ENCODE data around the gene WDR37. TPM values are rescaled to one million over a fixed set of nuclear protein-coding genes. Genes with fewer than 3 reads are reported as not detected.

The WDR37 gene
- polyA plus RNA-seq, 1 donor (not counting 4 experiments of a cell fraction or from before 2014, with no cell fraction given) = 16.0 TPM

GRCh38 chr10:1130995-1131790 lies 75.0 kb downstream of the WDR37 start:
- no peaks in the 10 kb centered on the region for H3K79me2 ChIP-seq (ENCODE audit: control insufficient read depth, insufficient read depth, low read length)
- no peaks in the 10 kb centered on the region for H3K27me3 ChIP-seq (ENCODE audit: control insufficient read depth, extremely low read depth, insufficient read depth, low read length)
- FAIRE-seq (no peak), DNase-seq (ENCODE audit: low read depth, low spot score) (no peak)
- dilution Hi-C loops (cut with MboI; ENCODE audit: extremely low pct_ligation_motif_present, low sequenced_read_pairs) = no loop called here
- H3K9ac ChIP-seq (ENCODE audit: control insufficient read depth, extremely low read depth, insufficient read depth, low read length) = no peak overlapping the region
- H3K4me2 ChIP-seq (ENCODE audit: control insufficient read depth, extremely low read depth, insufficient read depth, low read depth, low read length) = no peak overlapping the region
- H4K20me1 ChIP-seq (ENCODE audit: control insufficient read depth, extremely low read depth, insufficient read depth, low read length) = no peaks in the 10 kb centered on the region
- H3K4me1 ChIP-seq (ENCODE audit: control insufficient read depth, extremely low read depth, insufficient read depth, low read length) = no peaks in the 10 kb centered on the region
- no peak overlapping the region for H2AFZ ChIP-seq (ENCODE audit: control insufficient read depth, low read length)
- no peak for TF ChIP-seq CTCF (optimal IDR thresholded peaks at IDR 0.05 in 1 of 3, IDR thresholded peaks at IDR 0.05 in 1 of 3, conservative IDR thresholded peaks at IDR 0.05 in 1 of 3; ENCODE audit: extremely low read depth in 1 of 3, insufficient read depth in 2 of 3, low read length in 3 of 3)
- no peak for TF ChIP-seq EZH2 (IDR thresholded peaks at IDR 0.05; ENCODE audit: low read length)
- H3K4me3 ChIP-seq (ENCODE audit: control insufficient read depth in 2 of 3, extremely low read depth in 1 of 3, insufficient read depth in 2 of 3, low read depth in 1 of 3, low read length in 3 of 3) = no peak overlapping the region
- H3K27ac ChIP-seq (ENCODE audit: control insufficient read depth, insufficient read depth, low read length) = no peak overlapping the region
- H3K9me3 ChIP-seq (ENCODE audit: control insufficient read depth, low read depth, low read length) = no peaks in the 10 kb centered on the region
- H3K36me3 ChIP-seq (ENCODE audit: control insufficient read depth in 2 of 2, extremely low read depth in 1 of 2, insufficient read depth in 2 of 2, low read length in 2 of 2) = peaks cover 24 to 27% of the 10 kb centered on the region in 2 experiments
- H3K9me1 ChIP-seq (ENCODE audit: control insufficient read depth, extremely low read depth, insufficient read depth, low read length) = no peaks in the 10 kb centered on the region

- peaks cover 19 to 22% of the 10 kb centered on the region in 2 experiments for H3K36me3 ChIP-seq (ENCODE audit: control insufficient read depth in 2 of 2, extremely low read depth in 1 of 2, insufficient read depth in 2 of 2, low read length in 2 of 2)
- H3K4me2 ChIP-seq (ENCODE audit: control insufficient read depth, extremely low read depth, insufficient read depth, low read depth, low read length) = no peak overlapping the region
- no peaks in the 10 kb centered on the region for H3K27me3 ChIP-seq (ENCODE audit: control insufficient read depth, extremely low read depth, insufficient read depth, low read length)
- H3K9me3 ChIP-seq (ENCODE audit: control insufficient read depth, low read depth, low read length) = no peaks in the 10 kb centered on the region
- DNase-seq (ENCODE audit: low read depth, low spot score) (no peak), FAIRE-seq (no peak)
- H3K9me1 ChIP-seq (ENCODE audit: control insufficient read depth, extremely low read depth, insufficient read depth, low read length) = no peaks in the 10 kb centered on the region
- H2AFZ ChIP-seq (ENCODE audit: control insufficient read depth, low read length) = no peak overlapping the region
- no peaks in the 10 kb centered on the region for H4K20me1 ChIP-seq (ENCODE audit: control insufficient read depth, extremely low read depth, insufficient read depth, low read length)
- H3K27ac ChIP-seq (ENCODE audit: control insufficient read depth, insufficient read depth, low read length) = no peak overlapping the region
- H3K79me2 ChIP-seq (ENCODE audit: control insufficient read depth, insufficient read depth, low read length) = no peaks in the 10 kb centered on the region
- H3K9ac ChIP-seq (ENCODE audit: control insufficient read depth, extremely low read depth, insufficient read depth, low read length) = no peak overlapping the region
- H3K4me3 ChIP-seq (ENCODE audit: control insufficient read depth in 2 of 3, extremely low read depth in 1 of 3, insufficient read depth in 2 of 3, low read depth in 1 of 3, low read length in 3 of 3) = no peak overlapping the region
- H3K4me1 ChIP-seq (ENCODE audit: control insufficient read depth, extremely low read depth, insufficient read depth, low read length) = no peaks in the 10 kb centered on the region
- dilution Hi-C loops (cut with MboI; ENCODE audit: extremely low pct_ligation_motif_present, low sequenced_read_pairs) = no loop called here
- TF ChIP-seq EZH2 (IDR thresholded peaks at IDR 0.05; ENCODE audit: low read length) (no peak), CTCF (optimal IDR thresholded peaks at IDR 0.05 in 1 of 3, IDR thresholded peaks at IDR 0.05 in 1 of 3, conservative IDR thresholded peaks at IDR 0.05 in 1 of 3; ENCODE audit: extremely low read depth in 1 of 3, insufficient read depth in 2 of 3, low read length in 3 of 3) (no peak)
Observed at GRCh38 chr10:1132584-1132983, 76.4 kb downstream of the WDR37 start.
